SK-N-SH treated with all-trans-retinoic acid at 6 μM for 48 hours (cell line): ENCODE data around the gene PCBD2.

Experiments used
- ATAC-seq: fragments of 200-7000 bp; cut with Tn5 transposase; 3 replicates; pipeline ENCODE4 v1.9.1; 2020; ENCODE audit warnings: mild to moderate bottlenecking, moderate library complexity
- ARNTL ChIP-seq: fragments of 450-650 bp; formaldehyde crosslinking; IDR thresholded peaks from 2 replicates; pipeline ENCODE4 v1.5.0; 2020; ENCODE audit warnings: low read depth, mild to moderate bottlenecking, moderate library complexity, borderline replicate concordance
- BACH2 ChIP-seq: fragments of 250-450 bp; sonication (Bioruptor Pico); IDR thresholded peaks from 2 replicates; pipeline ENCODE4 v1.9.0; 2021; ENCODE audit warnings: mild to moderate bottlenecking, borderline replicate concordance
- CREB5 ChIP-seq: fragments of 250-450 bp; sonication (Bioruptor Pico); IDR thresholded peaks from 2 replicates; pipeline ENCODE4 v1.5.1; 2020; ENCODE audit warnings: low read depth, mild to moderate bottlenecking, moderate library complexity
- CSDC2 ChIP-seq: fragments of 250-450 bp; sonication (Bioruptor Pico); IDR thresholded peaks from 2 replicates; pipeline ENCODE4 v1.5.0; 2020; ENCODE audit warnings: mild to moderate bottlenecking, moderate library complexity
- CSRNP3 ChIP-seq: fragments of 250-450 bp; sonication (Bioruptor Pico); IDR thresholded peaks from 2 replicates; pipeline ENCODE4 v1.5.1; 2021; ENCODE audit warnings: mild to moderate bottlenecking, moderate library complexity
- GLIS3 ChIP-seq: fragments of 250-450 bp; sonication (Bioruptor Pico); IDR thresholded peaks from 2 replicates; pipeline ENCODE4 v1.5.0; 2020; ENCODE audit warnings: mild to moderate bottlenecking, moderate library complexity
- ISL1 ChIP-seq: fragments of 250-450 bp; sonication (Bioruptor Pico); IDR thresholded peaks from 2 replicates; pipeline ENCODE4 v2.1.2; 2022; ENCODE audit warnings: mild to moderate bottlenecking, moderate library complexity
- OSR1 ChIP-seq: fragments of 250-450 bp; sonication (Bioruptor Pico); IDR thresholded peaks from 2 replicates; pipeline ENCODE4 v1.8.0; 2022; ENCODE audit warnings: moderate library complexity, mild to moderate bottlenecking, inconsistent platforms
- POU6F1 ChIP-seq: fragments of 250-450 bp; sonication (Bioruptor Pico); IDR thresholded peaks from 2 replicates; pipeline ENCODE4 v1.8.0; 2021; ENCODE audit warnings: low read depth, mild to moderate bottlenecking, moderate library complexity, borderline replicate concordance
- PPARA ChIP-seq: fragments of 250-450 bp; sonication (Bioruptor Pico); IDR thresholded peaks from 2 replicates; pipeline ENCODE4 v1.5.0; 2020; ENCODE audit warnings: mild to moderate bottlenecking, borderline replicate concordance
- RARB ChIP-seq: fragments of 250-450 bp; sonication (Bioruptor Pico); IDR thresholded peaks from 2 replicates; pipeline ENCODE4 v1.8.0; 2021; ENCODE audit warnings: mild to moderate bottlenecking, moderate library complexity
- SNAI2 ChIP-seq: fragments of 250-450 bp; sonication (Bioruptor Pico); IDR thresholded peaks from 2 replicates; pipeline ENCODE4 v1.5.0; 2020; ENCODE audit warnings: mild to moderate bottlenecking, moderate library complexity
- TCF4 ChIP-seq: fragments of 250-450 bp; sonication (Bioruptor Pico); IDR thresholded peaks from 2 replicates; pipeline ENCODE4 v1.8.0; 2021; ENCODE audit warnings: mild to moderate bottlenecking, moderate library complexity, borderline replicate concordance
- TOX ChIP-seq: fragments of 250-450 bp; sonication (Bioruptor Pico); IDR thresholded peaks from 2 replicates; pipeline ENCODE4 v1.8.0; 2021; ENCODE audit warnings: mild to moderate bottlenecking, moderate library complexity, borderline replicate concordance
- TSHZ2 ChIP-seq: fragments of 250-450 bp; sonication (Bioruptor Pico); IDR thresholded peaks from 2 replicates; pipeline ENCODE4 v1.5.0; 2020; ENCODE audit warnings: mild to moderate bottlenecking, moderate library complexity
- ZC3H10 ChIP-seq: fragments of 250-450 bp; sonication (Bioruptor Pico); IDR thresholded peaks from 2 replicates; pipeline ENCODE4 v1.5.1; 2021; ENCODE audit warnings: mild to moderate bottlenecking, moderate library complexity
- ZFP3 ChIP-seq: fragments of 250-450 bp; sonication (Bioruptor Pico); IDR thresholded peaks from 2 replicates; pipeline ENCODE4 v1.5.0; 2020; ENCODE audit warnings: mild to moderate bottlenecking, moderate library complexity
- ZFP30 ChIP-seq: fragments of 450-650 bp; formaldehyde crosslinking; IDR thresholded peaks from 2 replicates; pipeline ENCODE4 v1.5.0; 2022; ENCODE audit warnings: mild to moderate bottlenecking, moderate library complexity
- ZNF565 ChIP-seq: fragments of 450-650 bp; formaldehyde crosslinking; conservative IDR thresholded peaks from 2 replicates; pipeline ENCODE4 v1.5.0; 2020; ENCODE audit warnings: low read depth, mild to moderate bottlenecking, moderate library complexity
- ZNF70 ChIP-seq: fragments of 450-650 bp; formaldehyde crosslinking; IDR thresholded peaks from 2 replicates; pipeline ENCODE4 v1.5.0; 2020; ENCODE audit warnings: mild to moderate bottlenecking, moderate library complexity
- ZNF8 ChIP-seq: fragments of 450-650 bp; formaldehyde crosslinking; IDR thresholded peaks from 2 replicates; pipeline ENCODE4 v1.5.0; 2020; ENCODE audit warnings: mild to moderate bottlenecking, moderate library complexity

The PCBD2 gene

GRCh38 chr5:134975078-134975715 is 70.3 kb downstream of the PCBD2 start:
- no peak for ATAC-seq
- TF ChIP-seq TSHZ2 (CRISPR knock-in tag): no peak

- TF ChIP-seq ISL1 (CRISPR knock-in tag) (no peak), RARB (no peak)
- no peak for ATAC-seq
Observed at GRCh38 chr5:134975843-134976242, 70.9 kb downstream of the PCBD2 start.

GRCh38 chr5:134976841-134977240 is 71.9 kb downstream of the PCBD2 start:
- TF ChIP-seq ZNF8: no peak
- no peak for ATAC-seq

- ATAC-seq: no peak
- TF ChIP-seq OSR1 (CRISPR knock-in tag) (no peak), ZNF8 (no peak), ZFP30 (CRISPR knock-in tag) (no peak), TCF4 (no peak), CSDC2 (CRISPR knock-in tag) (no peak), CREB5 (CRISPR knock-in tag) (no peak), ZNF565 (CRISPR knock-in tag) (no peak), ARNTL (no peak), SNAI2 (no peak)
- TF ChIP-seq, all 23 proteins: peak for 0
Observed at GRCh38 chr5:134979416-134979815, 74.5 kb downstream of the PCBD2 start.

GRCh38 chr5:134982230-134982629 is 77.3 kb downstream of the PCBD2 start:
- no peak for ATAC-seq
- TF ChIP-seq ZFP3 (no peak), TSHZ2 (CRISPR knock-in tag) (no peak), ZFP30 (CRISPR knock-in tag) (no peak), ZNF70 (CRISPR knock-in tag) (no peak), TCF4 (no peak), CSRNP3 (no peak), SNAI2 (no peak), BACH2 (CRISPR knock-in tag) (no peak), POU6F1 (CRISPR knock-in tag) (no peak), TOX (CRISPR knock-in tag) (no peak), CREB5 (CRISPR knock-in tag) (no peak), PPARA (CRISPR knock-in tag) (no peak), CSDC2 (CRISPR knock-in tag) (no peak), ARNTL (no peak), ZC3H10 (CRISPR knock-in tag) (no peak), GLIS3 (CRISPR knock-in tag) (no peak)
- TF ChIP-seq, all 23 proteins: peak for 0
